8988T (cell line): ENCODE results near the gene FADS2.

ENCODE experiments used
- DNase-seq: peaks from one replicate; pipeline ENCODE4 v3.0.0; 2011

The FADS2 gene

GRCh38 chr11:61891331-61892084 lies 63.4 kb downstream of the FADS2 start, which contains the start of gene FADS3:
Gene FADS3 (minus strand): TSS chr11:61891545. CDS start chr11:61891381, 164 bp downstream.
- DNase-seq = peak; percentile 96

DNA sequence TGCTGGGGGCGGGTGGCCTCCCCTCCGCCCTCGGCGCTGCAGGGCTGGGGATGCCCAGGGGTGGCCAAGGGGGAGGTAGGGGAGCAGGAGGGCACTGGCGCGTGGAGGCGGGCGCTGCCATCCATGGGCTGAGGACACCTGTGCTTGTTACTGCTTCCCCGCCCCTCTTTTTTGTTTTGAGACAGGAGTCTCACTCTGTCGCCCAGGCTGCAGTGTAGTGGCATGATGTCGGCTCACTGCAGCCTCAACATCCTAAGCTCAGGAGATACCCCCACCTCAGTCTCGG lies 63.9 kb downstream of the FADS2 start:
- no peak for DNase-seq

- DNase-seq = no peak
Observed at GRCh38 chr11:61893981-61894380, 65.9 kb downstream of the FADS2 start.

DNA sequence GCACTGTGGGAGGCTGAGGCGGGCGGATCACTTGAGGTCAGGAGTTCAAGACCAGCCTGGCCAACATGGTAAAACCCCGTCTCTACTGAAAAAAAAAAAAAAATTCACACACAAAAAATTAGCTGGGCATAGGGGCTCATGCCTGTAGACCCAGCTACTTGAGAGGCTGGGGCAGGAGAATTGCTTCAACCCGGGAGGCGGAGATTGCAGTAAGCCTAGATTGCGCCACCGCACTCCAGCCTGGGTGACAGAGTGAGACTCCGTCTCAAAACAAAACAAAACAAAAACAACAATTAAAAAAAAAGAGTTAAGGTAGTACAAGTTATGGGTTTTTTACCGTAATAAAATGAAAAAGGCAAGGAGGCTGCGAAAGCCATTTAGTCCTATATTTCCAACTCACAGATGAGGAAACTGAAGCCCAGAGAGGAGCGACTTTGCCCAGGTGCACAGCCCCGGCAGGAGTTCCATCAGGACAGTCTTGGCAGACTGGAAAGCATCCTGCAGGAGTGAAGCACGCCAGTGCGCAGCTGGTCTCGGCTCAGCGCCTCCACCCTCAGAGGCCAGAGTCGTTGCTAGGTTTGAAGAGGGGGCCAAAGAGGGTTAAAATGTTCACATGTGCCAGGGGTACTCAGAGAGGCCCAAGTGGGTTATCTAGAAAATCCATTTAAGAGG lies 67.1 kb downstream of the FADS2 start:
- no peak for DNase-seq

DNA sequence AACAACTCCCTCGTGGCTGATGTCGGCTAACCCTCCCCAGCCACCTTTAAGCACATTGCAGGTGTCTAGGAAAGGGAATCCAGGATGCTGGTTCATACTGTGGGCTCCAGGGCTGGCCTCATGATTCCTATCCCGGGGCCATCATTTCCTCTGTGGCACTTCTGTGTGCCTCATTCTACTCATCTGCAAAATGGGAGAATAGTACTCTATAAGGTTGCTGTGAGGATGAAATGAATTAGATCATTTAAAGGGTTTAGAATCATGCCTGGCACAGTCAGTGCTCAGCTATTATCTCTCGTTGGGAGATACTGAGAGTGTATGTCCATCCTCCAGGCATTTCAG lies 67.6 kb downstream of the FADS2 start:
- DNase-seq = no peak

DNA sequence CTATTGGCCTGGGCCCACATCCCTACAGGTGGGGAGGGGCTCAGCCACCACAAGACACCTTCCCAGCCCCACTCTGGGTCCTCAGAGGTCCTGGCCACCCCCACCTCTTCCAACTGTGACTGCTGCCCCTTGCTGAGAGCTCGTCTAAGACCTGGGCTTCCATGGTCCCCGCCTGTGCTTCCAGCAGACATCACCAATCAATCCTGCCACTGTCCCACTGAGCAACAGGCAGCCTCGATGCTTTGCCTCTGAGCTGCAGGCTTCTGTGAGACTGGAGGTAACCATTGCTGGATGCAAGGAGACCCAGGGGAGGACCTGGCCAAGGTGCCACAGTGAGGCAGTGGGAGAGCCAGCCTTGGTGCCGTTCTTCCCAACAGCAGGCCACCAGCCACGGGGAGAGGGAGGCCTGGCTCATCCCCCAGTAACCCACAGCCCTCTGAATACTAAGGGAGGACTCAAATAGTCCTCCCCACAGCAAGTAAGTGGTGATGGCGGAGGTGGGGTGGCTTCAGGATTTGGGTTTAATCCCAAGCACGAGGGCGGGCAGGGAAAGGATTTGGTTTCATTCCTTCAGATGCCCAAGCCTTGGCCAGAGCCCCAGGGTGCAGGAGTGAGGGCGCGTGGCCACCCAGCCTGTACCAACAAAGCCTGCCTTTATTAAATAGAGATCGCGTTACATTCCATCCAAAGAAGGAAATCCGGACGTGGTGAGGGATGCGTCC lies 68.7 kb downstream of the FADS2 start:
- DNase-seq = no peak

DNA sequence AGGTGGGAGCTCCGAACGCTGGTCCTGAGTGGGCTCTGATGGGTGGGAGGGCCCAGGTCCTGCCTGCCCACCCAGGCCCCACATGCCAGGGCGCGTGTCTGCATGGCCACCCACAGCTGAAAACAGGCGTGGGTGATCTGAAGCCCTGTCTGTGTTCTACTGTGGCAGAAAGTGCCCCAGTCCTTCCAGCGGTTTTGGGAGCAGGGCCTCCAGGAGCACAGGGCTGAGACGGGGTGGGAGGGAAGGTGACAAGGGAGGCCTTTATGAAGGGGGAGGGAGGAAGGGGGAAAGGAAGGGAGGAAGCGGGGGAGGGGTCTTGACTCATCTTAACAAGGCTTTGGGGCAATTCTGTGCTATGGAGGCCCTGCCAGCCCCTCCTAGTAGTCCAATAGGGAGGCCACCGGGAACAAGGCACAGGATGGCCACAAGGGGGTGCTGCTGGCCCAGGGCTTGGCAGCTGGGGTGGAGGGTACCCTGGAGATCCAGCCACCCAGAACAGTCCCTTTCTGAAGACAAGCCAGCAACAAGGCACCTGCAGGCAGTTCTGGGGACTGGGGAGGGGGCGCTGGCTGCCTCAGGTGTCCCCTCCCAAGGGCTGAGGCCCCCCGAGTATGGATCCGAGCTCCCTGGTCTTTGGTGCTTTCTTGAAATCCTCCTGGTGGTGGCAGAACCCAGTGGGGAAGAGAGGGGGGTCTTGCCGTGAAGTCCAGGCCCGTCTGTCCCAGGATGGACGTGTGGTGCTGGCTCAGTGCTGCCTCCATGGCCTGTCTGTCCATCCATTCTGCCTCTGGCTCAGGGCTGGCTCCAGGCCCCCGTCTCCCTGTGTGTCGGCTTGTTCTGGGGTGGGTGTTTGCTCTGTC lies 69.5 kb downstream of the FADS2 start:
- DNase-seq = peak; percentile 99

DNA sequence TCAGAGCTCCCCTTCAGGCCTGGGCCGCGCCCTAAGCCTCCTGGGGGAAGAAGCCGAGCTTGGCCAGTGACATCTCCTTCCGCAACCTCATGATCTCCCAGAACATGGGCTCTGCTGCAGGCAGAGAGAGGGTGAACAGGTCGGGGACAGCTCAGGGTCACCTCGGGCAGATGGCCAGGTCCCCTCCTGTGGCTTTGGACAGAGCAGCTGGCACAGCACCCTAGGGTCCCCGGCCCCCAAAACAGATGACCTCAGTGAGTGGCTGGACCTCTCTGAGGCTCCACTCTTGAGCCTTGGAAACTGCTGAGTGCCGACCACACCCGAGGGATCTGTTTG lies 70.1 kb downstream of the FADS2 start:
- no peak for DNase-seq

DNA sequence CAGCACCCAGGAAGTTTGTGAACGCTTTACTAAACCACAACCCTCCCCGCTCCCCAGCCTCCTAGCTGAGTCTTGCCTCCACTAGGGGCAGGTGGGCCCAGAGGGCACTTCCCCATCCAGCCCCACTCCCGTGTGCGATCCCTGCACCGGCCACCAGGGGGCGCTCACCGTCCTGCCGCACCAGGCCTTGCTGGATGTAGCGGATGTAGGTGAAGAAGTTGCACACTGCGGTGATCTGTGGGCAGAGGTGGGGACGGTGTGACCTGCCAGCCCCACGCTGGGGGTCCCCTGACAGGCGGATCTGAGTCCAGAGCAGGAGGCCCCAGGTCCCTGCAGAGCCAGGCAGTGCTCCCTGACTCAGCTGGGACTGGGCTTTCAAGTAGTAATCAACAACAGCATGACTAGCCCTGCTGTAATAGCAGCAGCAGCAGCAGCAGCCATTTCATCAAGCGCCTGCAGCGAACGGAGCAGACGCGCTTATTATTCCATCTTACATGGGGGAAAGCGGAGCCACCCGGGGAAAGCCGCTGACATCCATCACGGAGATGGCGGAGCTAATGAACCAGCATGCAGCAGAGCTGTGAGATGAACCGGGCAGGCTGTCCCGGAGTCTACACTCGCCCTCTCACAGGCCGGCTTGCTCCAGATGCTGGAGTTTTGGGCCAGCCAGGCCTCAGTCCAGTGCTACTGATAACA lies 71.2 kb downstream of the FADS2 start:
- peak; percentile 100 for DNase-seq

GRCh38 chr11:61900251-61900650 lies 72.2 kb downstream of the FADS2 start:
- DNase-seq = no peak

- DNase-seq = no peak
Observed at GRCh38 chr11:61901397-61901796, 73.3 kb downstream of the FADS2 start.

DNA sequence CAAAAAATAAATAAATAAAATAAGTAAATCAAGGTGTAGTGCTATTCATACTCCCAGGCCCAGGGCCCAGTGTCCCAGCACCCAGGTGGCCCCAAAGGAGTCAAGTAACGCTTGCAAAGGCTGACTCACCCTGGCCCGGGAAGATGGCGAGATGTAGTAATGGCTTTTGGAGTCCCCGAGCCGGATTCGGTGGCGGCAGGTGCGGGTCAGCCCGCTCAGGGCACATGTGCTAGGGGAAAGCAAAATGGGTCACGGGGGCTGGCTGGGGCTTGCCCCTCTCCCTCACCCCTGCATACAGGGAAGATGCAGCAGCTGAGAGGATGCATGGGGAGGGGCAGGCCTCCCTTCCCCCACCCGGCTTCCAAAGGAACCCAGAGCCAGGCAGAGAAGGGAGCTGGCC lies 74.2 kb downstream of the FADS2 start:
- DNase-seq = no peak

GRCh38 chr11:61903845-61904244 lies 75.7 kb downstream of the FADS2 start:
- no peak for DNase-seq

- DNase-seq = no peak
Observed at GRCh38 chr11:61904539-61905048, 76.5 kb downstream of the FADS2 start.

- DNase-seq = no peak
Observed at GRCh38 chr11:61905067-61905696, 77.1 kb downstream of the FADS2 start.

DNA sequence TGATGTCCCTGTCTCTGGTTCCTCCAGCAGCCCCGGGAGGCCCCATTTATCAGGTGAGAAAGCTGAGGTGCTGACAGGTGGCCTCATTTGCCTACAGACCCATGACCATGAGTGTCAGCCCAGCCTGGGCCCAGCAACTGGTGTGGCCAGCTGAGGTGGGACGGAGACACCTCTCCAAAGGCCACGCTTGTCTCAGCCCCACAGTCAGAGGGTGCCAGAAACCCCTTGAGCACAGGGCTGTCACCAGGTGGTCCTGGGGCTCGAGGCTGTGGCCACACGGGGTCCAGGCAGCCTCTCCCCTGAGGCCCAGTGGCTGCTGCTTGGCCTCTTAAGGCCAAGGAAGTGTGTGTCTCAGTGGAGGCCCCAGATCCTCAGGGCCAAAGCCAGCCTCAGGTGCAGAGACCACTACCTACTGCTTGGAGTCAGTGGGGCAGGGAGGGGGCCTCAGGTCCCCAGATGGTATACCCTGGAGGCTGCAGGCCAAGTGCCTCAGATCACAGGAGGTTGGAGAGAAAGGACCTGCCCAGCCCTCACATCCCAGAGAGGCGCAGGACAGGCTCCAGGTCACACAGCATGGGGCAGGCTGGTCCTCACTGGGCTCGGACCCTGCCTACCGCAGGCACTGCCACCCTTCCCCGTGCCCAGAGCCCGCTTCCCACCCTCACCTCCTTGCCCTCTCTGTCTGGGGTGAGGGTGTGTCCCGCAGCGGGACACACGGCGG lies 77.9 kb downstream of the FADS2 start:
- no peak for DNase-seq

- no peak for DNase-seq
Observed at GRCh38 chr11:61906522-61906909, 78.4 kb downstream of the FADS2 start.

DNA sequence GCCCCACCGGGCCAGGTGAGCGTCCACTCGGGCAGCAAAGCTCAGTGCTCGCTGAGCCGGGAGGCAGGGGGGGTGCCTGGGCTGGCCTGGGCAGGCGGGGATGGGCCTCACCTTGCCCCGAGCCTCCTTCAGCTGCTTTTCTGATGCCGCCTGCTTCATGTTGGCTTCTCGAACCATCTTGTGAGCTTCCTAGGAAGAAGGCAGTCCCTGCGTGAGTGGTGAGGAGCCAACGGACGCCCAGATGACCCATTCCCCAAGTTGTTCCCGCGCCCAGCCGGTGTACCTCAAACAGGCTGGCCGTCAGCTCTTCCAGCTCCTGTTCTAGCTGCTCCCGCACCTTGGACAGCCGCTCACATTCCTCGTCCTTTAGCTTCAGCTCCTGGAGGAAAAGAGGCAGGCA lies 79.2 kb downstream of the FADS2 start:
- DNase-seq = no peak

DNA sequence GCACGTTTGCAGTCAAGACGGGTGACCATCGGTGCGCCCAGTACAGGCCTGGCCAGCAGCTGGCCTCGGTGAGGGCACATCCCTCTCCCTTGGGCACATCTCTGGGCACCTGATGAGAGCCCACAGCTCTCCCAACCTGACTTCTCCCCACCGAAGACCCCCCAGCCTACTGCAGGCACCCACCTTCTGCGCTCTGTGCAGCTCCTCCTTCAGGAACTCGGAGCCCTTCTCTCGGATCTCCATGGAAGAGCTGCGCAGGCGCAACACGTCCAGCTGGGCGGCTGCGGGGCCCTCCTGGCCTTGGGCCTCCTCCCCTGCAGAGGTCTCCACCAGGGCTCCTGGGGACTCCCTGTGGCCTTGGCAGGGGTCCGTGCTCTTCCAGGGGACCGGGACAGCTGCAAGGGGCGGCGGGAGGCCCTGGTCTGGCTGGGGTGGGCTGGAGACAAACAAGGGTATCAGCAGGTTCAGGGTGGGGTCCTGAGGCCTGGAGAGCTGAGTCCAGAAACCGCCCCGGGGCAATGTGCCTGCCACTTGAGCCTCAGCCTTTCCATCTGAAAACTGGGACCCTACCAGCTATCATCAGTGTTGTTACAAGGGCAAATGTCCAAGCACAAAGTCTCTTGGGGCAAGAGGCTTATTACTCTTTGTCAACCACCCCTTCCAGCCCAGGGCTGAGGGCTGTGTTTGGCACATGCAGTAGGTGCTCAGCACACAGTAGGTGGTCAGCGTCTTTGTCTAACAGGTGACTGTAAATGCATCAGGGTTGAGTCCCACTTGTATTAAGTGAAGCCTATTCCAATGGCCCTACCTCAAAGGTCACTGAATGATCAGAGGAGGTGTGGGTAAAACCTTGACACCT lies 80.0 kb downstream of the FADS2 start:
- no peak for DNase-seq

DNA sequence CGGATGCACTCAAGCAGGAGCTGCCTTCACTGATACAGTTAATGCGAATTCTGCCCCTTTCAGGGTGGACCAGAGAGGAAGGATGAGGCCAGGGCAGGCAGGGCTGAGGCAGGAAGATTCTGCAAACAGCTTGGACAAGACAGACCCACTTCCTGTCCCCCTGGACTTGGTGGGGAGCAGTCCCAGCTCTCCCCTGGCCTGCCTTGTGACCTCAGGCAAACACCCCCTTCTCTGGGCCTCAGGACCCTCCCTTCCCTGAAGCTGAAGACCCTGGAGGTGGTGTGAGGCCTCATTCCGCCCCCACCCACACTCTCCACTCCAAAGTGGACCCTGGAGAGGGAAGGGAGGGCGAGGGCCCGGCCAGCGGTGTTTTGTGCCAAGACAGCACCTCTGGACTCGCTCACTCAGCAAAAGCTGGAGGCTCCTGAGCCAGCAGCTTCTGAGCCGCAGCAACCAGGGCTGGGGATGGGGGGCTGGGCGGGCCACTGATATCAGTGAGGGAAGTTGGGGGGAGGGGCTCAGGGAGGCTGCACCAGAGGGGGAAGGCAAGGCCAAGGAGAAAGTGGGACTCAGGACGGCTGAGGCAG lies 80.7 kb downstream of the FADS2 start:
- no peak for DNase-seq
